CD14-positive monocyte (primary cell): ENCODE results near the gene STK32B. TPM values are rescaled to one million over a fixed set of nuclear protein-coding genes. Genes with fewer than 3 reads are reported as not detected.

ENCODE experiments used
- DNase-seq, 3 donors: peaks; one replicate each; pipeline ENCODE4 v3.0.0-alpha.2; 2011 to 2022
- H2AFZ ChIP-seq: 2 replicates; pipeline ENCODE4 v1.6.0; 2012; ENCODE audit warnings: mild to moderate bottlenecking, low read depth, low read length, inconsistent platforms; ENCODE audit not compliant: insufficient read depth, poor library complexity, severe bottlenecking
- H3K27ac ChIP-seq, 2 donors: 1 replicate in 1 of 2; 2 replicates in 1 of 2; pipeline ENCODE4 v1.5.1; 2012 to 2013; ENCODE audit warnings: low read length in 2 of 2, control low read depth in 1 of 2, inconsistent platforms in 1 of 2, low read depth in 1 of 2, mild to moderate bottlenecking in 1 of 2
- H3K27me3 ChIP-seq, 2 donors: one replicate each; pipeline versions ENCODE4 v1.6.0 to v1.6.1; 2011 to 2013; ENCODE audit warnings: low read length in 2 of 2; ENCODE audit not compliant: control insufficient read depth in 2 of 2, insufficient read depth in 2 of 2
- H3K36me3 ChIP-seq, 2 donors: replicated peaks in 1 of 2; 1 replicate in 1 of 2; 2 replicates in 1 of 2; pipeline versions ENCODE4 v1.5.1 to v1.6.1; 2012 to 2013; ENCODE audit warnings: low read length in 2 of 2, control low read depth in 1 of 2, inconsistent platforms in 1 of 2, mild to moderate bottlenecking in 1 of 2; ENCODE audit not compliant: insufficient read depth in 2 of 2, control insufficient read depth in 1 of 2
- H3K4me1 ChIP-seq, 2 donors: 1 replicate in 1 of 2; 2 replicates in 1 of 2; pipeline versions ENCODE4 v1.5.1 to v1.6.1; 2012 to 2013; ENCODE audit warnings: low read length in 2 of 2, control low read depth in 1 of 2, inconsistent platforms in 1 of 2, mild to moderate bottlenecking in 1 of 2, moderate library complexity in 1 of 2; ENCODE audit not compliant: insufficient read depth in 2 of 2, control insufficient read depth in 1 of 2
- H3K4me2 ChIP-seq: replicated peaks from 2 replicates; pipeline ENCODE3; 2012; ENCODE audit warnings: low read length, moderate library complexity, mild to moderate bottlenecking; ENCODE audit not compliant: poor library complexity, severe bottlenecking; ENCODE audit errors: extremely low read depth
- H3K4me3 ChIP-seq, 3 experiments: fragments of 200-600 bp in 1 of 3; sonication (generic) in 1 of 3; replicated peaks in 1 of 3; 1 replicate in 2 of 3; 2 replicates in 1 of 3; pipeline ENCODE4 v1.5.1; 2011 to 2013; ENCODE audit warnings: low read length in 3 of 3, mild to moderate bottlenecking in 3 of 3, control low read depth in 2 of 3, low read depth in 2 of 3, inconsistent platforms in 1 of 3, moderate library complexity in 1 of 3
- H3K79me2 ChIP-seq: 2 replicates; pipeline ENCODE4 v1.6.0; 2012; ENCODE audit warnings: mild to moderate bottlenecking, control low read depth, inconsistent platforms, low read length, moderate library complexity; ENCODE audit not compliant: insufficient read depth
- H3K9ac ChIP-seq: 2 replicates; pipeline ENCODE4 v1.6.0; 2017; ENCODE audit warnings: low read length, mild to moderate bottlenecking; ENCODE audit not compliant: insufficient read depth, poor library complexity, severe bottlenecking
- H3K9me3 ChIP-seq, 2 donors: replicated peaks in 1 of 2; 1 replicate in 1 of 2; 2 replicates in 1 of 2; pipeline versions ENCODE4 v1.5.1 to v1.6.1; 2012 to 2013; ENCODE audit warnings: low read length in 2 of 2, control low read depth in 1 of 2; ENCODE audit not compliant: control insufficient read depth in 1 of 2, insufficient read depth in 1 of 2
- H4K20me1 ChIP-seq: 2 replicates; pipeline ENCODE4 v1.6.0; 2012; ENCODE audit warnings: mild to moderate bottlenecking, low read length, control low read depth, moderate library complexity; ENCODE audit not compliant: insufficient read depth
- H3K27ac Mint-ChIP-seq, 7 donors: one replicate each; pipeline ENCODE4 v1.8.0; 2020; ENCODE audit warnings: mild to moderate bottlenecking in 7 of 7, mixed read lengths in 7 of 7, moderate library complexity in 6 of 7, inconsistent platforms in 2 of 7
- H3K27me3 Mint-ChIP-seq, 3 donors: one replicate each; pipeline ENCODE4 v1.8.0; 2021 to 2022; ENCODE audit warnings: low read depth in 3 of 3, mild to moderate bottlenecking in 3 of 3, mixed read lengths in 3 of 3, moderate library complexity in 3 of 3, inconsistent platforms in 1 of 3
- H3K36me3 Mint-ChIP-seq, 2 donors: one replicate each; pipeline ENCODE4 v1.8.0; 2020; ENCODE audit warnings: mixed read lengths in 2 of 2, inconsistent platforms in 1 of 2, mild to moderate bottlenecking in 1 of 2
- H3K4me1 Mint-ChIP-seq: one replicate; pipeline ENCODE4 v1.8.0; 2020; ENCODE audit warnings: mild to moderate bottlenecking, mixed read lengths
- H3K4me3 Mint-ChIP-seq, 2 donors: one replicate each; pipeline ENCODE4 v1.8.0; 2020; ENCODE audit warnings: mild to moderate bottlenecking in 2 of 2, mixed read lengths in 2 of 2, moderate library complexity in 1 of 2
- H3K9me3 Mint-ChIP-seq, 7 donors: one replicate each; pipeline ENCODE4 v1.8.0; 2020 to 2022; ENCODE audit warnings: mixed read lengths in 7 of 7, mild to moderate bottlenecking in 6 of 7, moderate library complexity in 6 of 7, inconsistent platforms in 2 of 7
- WGBS: methylation state at CpG from one replicate; pipeline ENCODE4 v1.1.5; 2013; ENCODE audit warnings: missing lambda C conversion rate; ENCODE audit not compliant: insufficient coverage; 5-methylcytosine and 5-hydroxymethylcytosine counted together
- intact Hi-C, 2 donors: fragments of 100-400 bp; cut with micrococcal nuclease; formaldehyde crosslinking; loops; one replicate each; pipeline versions ENCODE4 v1.15.0 to v1.15.1; 2023
- polyA plus RNA-seq, 3 donors: library from polyadenylated mRNA; depleted of rRNA in 1 of 3; unstranded in 2 of 3; stranded (reverse) in 1 of 3; fragments of 300-500 nt in 2 of 3; fragments of >200 nt in 1 of 3; fragmentation: Illumina TruSeq in 2 of 3; gene quantifications; 1 replicate in 2 of 3; 2 replicates in 1 of 3; pipeline ENCODE4 v1.2.3, GENCODE V29; 2012 to 2021
- TF ChIP-seq, protein P1 (sequence below): fragments of 200-600 bp; IDR thresholded peaks from one replicate; pipeline ENCODE4 v1.8.0; 2022; ENCODE audit warnings: antibody characterized with exemption, mild to moderate bottlenecking

STK32B gene
- polyA plus RNA-seq, 3 donors: 0.61 to 1.7 (median 0.75) TPM

- Histone ChIP-seq H3K4me2 (no peak overlapping the region), H3K9ac (no peak overlapping the region), H3K4me3 (no peak overlapping the region), H3K79me2 (no peaks in the 10 kb centered on the region), H2AFZ (no peak overlapping the region), H3K36me3 (no peaks in the 10 kb centered on the region), H3K27me3 (no peaks in the 10 kb centered on the region), H3K4me1 (no peaks in the 10 kb centered on the region), H3K27ac (no peak overlapping the region), H3K9me3 (no peaks in the 10 kb centered on the region), H4K20me1 (no peaks in the 10 kb centered on the region)
- H3K27me3 Mint-ChIP-seq: no peaks in the 10 kb centered on the region
- intact Hi-C loops: no loop called here
- H3K36me3 Mint-ChIP-seq: peaks cover 0 to 2% of the 10 kb centered on the region in 2 donors
- TF ChIP-seq, protein P1, sequence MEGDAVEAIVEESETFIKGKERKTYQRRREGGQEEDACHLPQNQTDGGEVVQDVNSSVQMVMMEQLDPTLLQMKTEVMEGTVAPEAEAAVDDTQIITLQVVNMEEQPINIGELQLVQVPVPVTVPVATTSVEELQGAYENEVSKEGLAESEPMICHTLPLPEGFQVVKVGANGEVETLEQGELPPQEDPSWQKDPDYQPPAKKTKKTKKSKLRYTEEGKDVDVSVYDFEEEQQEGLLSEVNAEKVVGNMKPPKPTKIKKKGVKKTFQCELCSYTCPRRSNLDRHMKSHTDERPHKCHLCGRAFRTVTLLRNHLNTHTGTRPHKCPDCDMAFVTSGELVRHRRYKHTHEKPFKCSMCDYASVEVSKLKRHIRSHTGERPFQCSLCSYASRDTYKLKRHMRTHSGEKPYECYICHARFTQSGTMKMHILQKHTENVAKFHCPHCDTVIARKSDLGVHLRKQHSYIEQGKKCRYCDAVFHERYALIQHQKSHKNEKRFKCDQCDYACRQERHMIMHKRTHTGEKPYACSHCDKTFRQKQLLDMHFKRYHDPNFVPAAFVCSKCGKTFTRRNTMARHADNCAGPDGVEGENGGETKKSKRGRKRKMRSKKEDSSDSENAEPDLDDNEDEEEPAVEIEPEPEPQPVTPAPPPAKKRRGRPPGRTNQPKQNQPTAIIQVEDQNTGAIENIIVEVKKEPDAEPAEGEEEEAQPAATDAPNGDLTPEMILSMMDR: no peak
- DNase-seq: no peak
- no peak overlapping the region for H3K27ac Mint-ChIP-seq
- no CpG with 5 or more reads among the region's 3 CpGs for WGBS
- no peak overlapping the region for H3K4me3 Mint-ChIP-seq
- no peaks in the 10 kb centered on the region for H3K4me1 Mint-ChIP-seq
- H3K9me3 Mint-ChIP-seq: peaks cover 0 to 6% (median 0%) of the 10 kb centered on the region in 7 donors
Measured at GRCh38 chr4:5447755-5448154, 396.5 kb downstream of the STK32B start.

GRCh38 chr4:5448221-5448620 is 396.9 kb downstream of the STK32B start:
- Histone ChIP-seq H3K9me3 (no peaks in the 10 kb centered on the region), H3K27ac (no peak overlapping the region)

More at GRCh38 chr4:5448221-5448620, 396.9 kb downstream of the STK32B start:
- H3K4me2 ChIP-seq: no peak overlapping the region
- no peaks in the 10 kb centered on the region for H3K27me3 Mint-ChIP-seq
- no peaks in the 10 kb centered on the region for H3K4me1 Mint-ChIP-seq
- intact Hi-C loops: no loop called here
- TF ChIP-seq, protein P1: no peak
- no peak overlapping the region for H3K27ac Mint-ChIP-seq
- no peaks in the 10 kb centered on the region for H3K4me1 ChIP-seq
- no peaks in the 10 kb centered on the region for H3K36me3 ChIP-seq
- H3K4me3 Mint-ChIP-seq: no peak overlapping the region
- no peaks in the 10 kb centered on the region for H3K79me2 ChIP-seq
- DNase-seq: no peak
- H3K36me3 Mint-ChIP-seq: peaks cover 0 to 2% of the 10 kb centered on the region in 2 donors
- H3K4me3 ChIP-seq: no peak overlapping the region
- peaks cover 0 to 6% (median 0%) of the 10 kb centered on the region in 7 donors for H3K9me3 Mint-ChIP-seq
- H2AFZ ChIP-seq: no peak overlapping the region
- WGBS: 77% methylated on average over 6 of the region's 10 CpGs
- no peaks in the 10 kb centered on the region for H3K27me3 ChIP-seq
- no peak overlapping the region for H3K9ac ChIP-seq
- no peaks in the 10 kb centered on the region for H4K20me1 ChIP-seq
